ENCODE measurements around the gene PAX2. TPM values are rescaled to one million over a fixed set of nuclear protein-coding genes. Genes with fewer than 3 reads are reported as not detected.

Gene PAX2
- total RNA-seq, 1 donor from 2014 or later: not detected

Other genes starting within 250 kb of the PAX2 start
- 3.7 TPM for gene SEC31B, start 225.7 kb upstream of the PAX2 start, total RNA-seq
- gene NDUFB8, start 215.7 kb upstream of the PAX2 start, total RNA-seq: 102 TPM
- 14.0 TPM for gene HIF1AN, start 209.6 kb upstream of the PAX2 start, total RNA-seq
- 61.9 TPM for gene SLF2, start 167.4 kb downstream of the PAX2 start, total RNA-seq
- 8.0 TPM for gene SEMA4G, start 223.9 kb downstream of the PAX2 start, total RNA-seq
- gene MRPL43, start 241.9 kb downstream of the PAX2 start, total RNA-seq: 37.9 TPM
- gene TWNK, start 242.0 kb downstream of the PAX2 start, total RNA-seq: 4.7 TPM

Data from occipital lobe (tissue), 1 donor.